ENCODE results near the gene MRPL34.

GRCh38 chr19:17286263-17286662 is 19.4 kb upstream of the MRPL34 start:
- no peak for TF ChIP-seq CTCF (IDR thresholded peaks at IDR 0.05; ENCODE audit: poor library complexity)
- TF ChIP-seq EZH2phosphoT487 (IDR thresholded peaks at IDR 0.05; ENCODE audit: low read depth, severe bottlenecking, unreplicated experiment): no peak
